ENCODE data around the gene CEBPZ. TPM values are rescaled to one million over a fixed set of nuclear protein-coding genes. Genes with fewer than 3 reads are reported as not detected.
"Not testable (repeated sequence)": the region's sequence is repeated elsewhere in the genome, so short reads cannot be mapped to it uniquely, and the experiment has no call there.

Gene CEBPZ
- total and polyA plus RNA-seq, 3 experiments from 2014 or later: 31.1 to 104 (median 100) TPM

DNA sequence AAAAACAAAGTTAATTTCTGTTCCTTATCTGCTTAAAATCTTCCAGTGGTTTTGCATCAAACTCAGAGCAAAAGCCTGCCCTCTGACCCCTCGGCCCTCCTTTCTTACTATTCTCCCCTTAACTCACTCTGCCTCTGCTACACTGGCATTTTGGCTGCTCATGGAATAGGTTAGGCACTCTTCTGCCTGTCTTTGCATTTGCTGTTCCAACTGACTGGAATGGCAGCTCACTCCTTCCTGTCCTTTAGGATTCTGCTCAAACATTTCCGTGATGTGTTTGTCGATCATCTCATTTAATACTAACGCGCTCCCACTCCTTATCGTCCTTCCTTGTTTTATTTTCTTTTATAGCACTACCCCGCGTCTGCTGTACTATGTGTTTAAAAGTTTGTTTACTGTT, 815 bp downstream of the CEBPZ start:
- H3K4me3 Mint-ChIP-seq: no peak overlapping the region
- peaks cover 0 to 38% (median 15%) of the 10 kb centered on the region in 3 donors for H3K36me3 Mint-ChIP-seq
- H3K4me1 Mint-ChIP-seq: peaks cover 19 to 56% (median 39%) of the 10 kb centered on the region in 3 donors
- no peak for DNase-seq
- peaks cover 44% of the 10 kb centered on the region for H3K4me1 ChIP-seq (ENCODE audit: insufficient read depth, low read length)
- H3K36me3 ChIP-seq (ENCODE audit: insufficient read depth, low read length): peaks cover 17% of the 10 kb centered on the region
- peak overlapping the region; percentile 87 for H3K4me3 ChIP-seq (ENCODE audit: low read length)
- H3K27ac ChIP-seq (ENCODE audit: low read depth, low read length): peak overlapping the region; percentile 80
- H3K9me3 Mint-ChIP-seq: no peaks in the 10 kb centered on the region
- ChIA-PET POLR2A (no interaction called here), CTCF (no interaction called here)
- no peaks in the 10 kb centered on the region for H3K9me3 ChIP-seq (ENCODE audit: low read length)
- H3K27me3 ChIP-seq (ENCODE audit: insufficient read depth, low read length, poor library complexity, severe bottlenecking): no peaks in the 10 kb centered on the region
- H3K27ac Mint-ChIP-seq: no peak overlapping the region
- no peaks in the 10 kb centered on the region for H3K27me3 Mint-ChIP-seq

DNA sequence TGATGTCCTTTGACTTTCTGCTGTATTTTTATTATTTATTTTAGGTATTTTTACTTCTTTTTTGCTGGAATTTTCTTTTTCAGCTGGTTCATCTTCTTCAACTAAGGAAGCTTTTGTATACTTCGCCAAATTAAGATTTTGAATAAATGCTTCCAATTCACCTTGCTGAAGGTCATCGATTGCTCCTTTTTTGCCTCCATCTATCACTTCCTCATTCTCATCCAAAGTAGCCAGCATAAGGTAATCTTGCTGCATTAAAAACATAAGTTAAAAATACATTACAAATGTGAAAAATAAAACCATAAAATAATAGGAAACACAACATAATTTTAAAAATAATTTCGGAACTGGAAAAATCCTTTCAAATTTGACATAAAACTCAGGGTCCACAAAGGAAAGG, 2.6 kb downstream of the CEBPZ start:
- DNase-seq: no peak
- no peaks in the 10 kb centered on the region for H3K27me3 Mint-ChIP-seq
- Histone ChIP-seq H3K36me3 (ENCODE audit: insufficient read depth, low read length) (peaks cover 20% of the 10 kb centered on the region), H3K4me1 (ENCODE audit: insufficient read depth, low read length) (peaks cover 52% of the 10 kb centered on the region), H3K27ac (ENCODE audit: low read depth, low read length) (no peak overlapping the region), H3K4me3 (ENCODE audit: low read length) (no peak overlapping the region), H3K27me3 (ENCODE audit: insufficient read depth, low read length, poor library complexity, severe bottlenecking) (no peaks in the 10 kb centered on the region), H3K9me3 (ENCODE audit: low read length) (no peaks in the 10 kb centered on the region)
- peak overlapping the region in 2 of 8 donors; percentile 8 to 51 for H3K27ac Mint-ChIP-seq
- H3K4me3 Mint-ChIP-seq: peak overlapping the region in 1 of 7 donors; percentile 77
- peaks cover 0 to 37% (median 7%) of the 10 kb centered on the region in 3 donors for H3K36me3 Mint-ChIP-seq
- peaks cover 19 to 55% (median 42%) of the 10 kb centered on the region in 3 donors for H3K4me1 Mint-ChIP-seq
- H3K9me3 Mint-ChIP-seq: no peaks in the 10 kb centered on the region
- ChIA-PET POLR2A (no interaction called here), CTCF (no interaction called here)

GRCh38 chr2:37226863-37227262, 4.5 kb downstream of the CEBPZ start:
- Histone ChIP-seq H3K27me3 (ENCODE audit: insufficient read depth, low read length, poor library complexity, severe bottlenecking) (no peaks in the 10 kb centered on the region), H3K4me3 (ENCODE audit: low read length) (no peak overlapping the region), H3K36me3 (ENCODE audit: insufficient read depth, low read length) (peaks cover 33% of the 10 kb centered on the region), H3K9me3 (ENCODE audit: low read length) (no peaks in the 10 kb centered on the region), H3K4me1 (ENCODE audit: insufficient read depth, low read length) (peaks cover 41% of the 10 kb centered on the region), H3K27ac (ENCODE audit: low read depth, low read length) (no peak overlapping the region)
- Mint-ChIP-seq H3K4me3 (peak overlapping the region in 3 of 7 donors; percentile 10 to 34 (median 31)), H3K27me3 (no peaks in the 10 kb centered on the region), H3K36me3 (peaks cover 0 to 56% (median 14%) of the 10 kb centered on the region in 3 donors), H3K27ac (peak overlapping the region in 1 of 8 donors; percentile 84), H3K4me1 (peaks cover 32 to 68% (median 50%) of the 10 kb centered on the region in 3 donors), H3K9me3 (no peaks in the 10 kb centered on the region)
- ChIA-PET CTCF (no interaction called here), POLR2A (no interaction called here)
- no peak for DNase-seq

DNA sequence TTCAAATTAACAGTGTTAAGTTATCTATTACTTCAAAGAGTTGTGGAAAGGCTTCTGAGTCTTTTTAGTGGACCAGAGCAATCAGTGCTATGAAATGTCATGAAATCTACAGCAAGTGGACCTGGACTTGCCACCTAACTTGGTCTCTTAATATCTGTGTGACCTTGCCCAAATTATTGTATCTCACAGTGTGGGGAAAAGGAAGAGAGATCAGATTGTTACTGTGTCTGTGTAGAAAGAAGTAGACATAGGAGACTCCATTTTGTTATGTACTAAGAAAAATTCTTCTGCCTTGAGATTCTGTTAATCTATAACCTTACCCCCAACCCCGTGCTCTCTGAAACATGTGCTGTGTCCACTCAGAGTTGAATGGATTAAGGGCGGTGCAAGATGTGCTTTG, 6.3 kb downstream of the CEBPZ start:
- peaks cover 0 to 73% (median 17%) of the 10 kb centered on the region in 3 donors for H3K36me3 Mint-ChIP-seq

DNA sequence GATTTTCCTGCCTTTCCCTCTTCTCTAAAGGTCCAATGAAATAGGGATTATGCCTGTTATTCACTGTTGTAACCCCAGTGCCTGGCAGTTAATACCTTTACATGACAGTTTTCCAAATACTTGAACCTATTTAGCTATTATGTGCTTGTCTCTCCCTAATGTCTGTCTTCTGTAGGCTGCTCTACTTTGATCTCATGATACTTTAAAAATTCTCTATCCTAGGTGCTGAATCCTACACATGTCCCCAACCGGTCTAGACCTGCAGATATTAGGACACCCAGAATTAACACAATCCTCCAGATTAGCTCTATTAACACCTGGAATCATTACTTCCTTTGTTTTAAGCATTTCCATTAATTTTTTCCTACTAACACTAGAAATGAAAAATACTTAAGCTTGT, 7.3 kb downstream of the CEBPZ start:
- Mint-ChIP-seq H3K27me3 (no peaks in the 10 kb centered on the region), H3K9me3 (no peaks in the 10 kb centered on the region), H3K36me3 (peaks cover 0 to 81% (median 17%) of the 10 kb centered on the region in 3 donors), H3K27ac (peak overlapping the region in 1 of 8 donors; percentile 22), H3K4me3 (no peak overlapping the region), H3K4me1 (peaks cover 41 to 67% (median 44%) of the 10 kb centered on the region in 3 donors)
- DNase-seq: no peak
- Histone ChIP-seq H3K4me1 (ENCODE audit: insufficient read depth, low read length) (peaks cover 25% of the 10 kb centered on the region), H3K27me3 (ENCODE audit: insufficient read depth, low read length, poor library complexity, severe bottlenecking) (no peaks in the 10 kb centered on the region), H3K4me3 (ENCODE audit: low read length) (no peak overlapping the region), H3K36me3 (ENCODE audit: insufficient read depth, low read length) (peaks cover 45% of the 10 kb centered on the region), H3K27ac (ENCODE audit: low read depth, low read length) (no peak overlapping the region), H3K9me3 (ENCODE audit: low read length) (no peaks in the 10 kb centered on the region)
- ChIA-PET CTCF (interaction anchor here (1.6 kb wide), 1 partner anchor 11 kb away, joined by 5 read pairs; no protein-coding TSS in a partner anchor), POLR2A (no interaction called here)

More for the DNA sequence above, 6.3 kb downstream of the CEBPZ start:
- Mint-ChIP-seq H3K4me1 (peaks cover 41 to 73% (median 50%) of the 10 kb centered on the region in 3 donors), H3K27ac (peak overlapping the region in 5 of 8 donors; percentile 11 to 76 (median 56)), H3K4me3 (peak overlapping the region in 4 of 7 donors; percentile 2 to 73 (median 8))
- CTCF ChIA-PET; H3K27ac ChIP-seq (ENCODE audit: low read depth, low read length); H3K9me3 ChIP-seq (ENCODE audit: low read length); H3K27me3 Mint-ChIP-seq; H3K27me3 ChIP-seq (ENCODE audit: insufficient read depth, low read length, poor library complexity, severe bottlenecking); H3K4me3 ChIP-seq (ENCODE audit: low read length); H3K9me3 Mint-ChIP-seq; POLR2A ChIA-PET; DNase-seq: not testable (repeated sequence)
- H3K36me3 ChIP-seq (ENCODE audit: insufficient read depth, low read length): peaks cover 45% of the 10 kb centered on the region
- H3K4me1 ChIP-seq (ENCODE audit: insufficient read depth, low read length): peaks cover 36% of the 10 kb centered on the region

- POLR2A ChIA-PET: no interaction called here
- Mint-ChIP-seq H3K27me3 (no peaks in the 10 kb centered on the region), H3K4me3 (no peak overlapping the region), H3K9me3 (no peaks in the 10 kb centered on the region), H3K36me3 (peaks cover 0 to 83% (median 19%) of the 10 kb centered on the region in 3 donors), H3K27ac (peak overlapping the region in 2 of 8 donors; percentile 24 to 55), H3K4me1 (peaks cover 41 to 59% (median 45%) of the 10 kb centered on the region in 3 donors)
- DNase-seq: no peak
- CTCF ChIA-PET: interaction anchor here (1.1 to 1.6 kb wide), 2 partner anchors 12 to 103 kb away, joined by 3 to 5 read pairs; no protein-coding TSS in a partner anchor
- no peaks in the 10 kb centered on the region for H3K9me3 ChIP-seq (ENCODE audit: low read length)
- H3K27ac ChIP-seq (ENCODE audit: low read depth, low read length): no peak overlapping the region
- no peak overlapping the region for H3K4me3 ChIP-seq (ENCODE audit: low read length)
- peaks cover 25% of the 10 kb centered on the region for H3K4me1 ChIP-seq (ENCODE audit: insufficient read depth, low read length)
- H3K36me3 ChIP-seq (ENCODE audit: insufficient read depth, low read length): peaks cover 41% of the 10 kb centered on the region
- H3K27me3 ChIP-seq (ENCODE audit: insufficient read depth, low read length, poor library complexity, severe bottlenecking): no peaks in the 10 kb centered on the region
Observed at GRCh38 chr2:37223131-37223530, 8.3 kb downstream of the CEBPZ start.

- no peak overlapping the region for H3K4me3 ChIP-seq (ENCODE audit: low read length)
- Mint-ChIP-seq H3K27me3 (no peaks in the 10 kb centered on the region), H3K4me1 (peaks cover 14 to 33% (median 24%) of the 10 kb centered on the region in 3 donors), H3K36me3 (peaks cover 5 to 81% (median 16%) of the 10 kb centered on the region in 3 donors), H3K27ac (no peak overlapping the region), H3K4me3 (no peak overlapping the region), H3K9me3 (no peaks in the 10 kb centered on the region)
- CTCF ChIA-PET: no interaction called here
- no peaks in the 10 kb centered on the region for H3K27me3 ChIP-seq (ENCODE audit: insufficient read depth, low read length, poor library complexity, severe bottlenecking)
- H3K36me3 ChIP-seq (ENCODE audit: insufficient read depth, low read length): peaks cover 48% of the 10 kb centered on the region
- no peak for DNase-seq
- POLR2A ChIA-PET: interaction anchor here (0.6 kb wide), 1 partner anchor 300 kb away, joined by 3 read pairs; no protein-coding TSS in a partner anchor
- peaks cover 8% of the 10 kb centered on the region for H3K4me1 ChIP-seq (ENCODE audit: insufficient read depth, low read length)
- H3K27ac ChIP-seq (ENCODE audit: low read depth, low read length): no peak overlapping the region
- no peaks in the 10 kb centered on the region for H3K9me3 ChIP-seq (ENCODE audit: low read length)
Observed at GRCh38 chr2:37219046-37219445, 12.3 kb downstream of the CEBPZ start.

DNA sequence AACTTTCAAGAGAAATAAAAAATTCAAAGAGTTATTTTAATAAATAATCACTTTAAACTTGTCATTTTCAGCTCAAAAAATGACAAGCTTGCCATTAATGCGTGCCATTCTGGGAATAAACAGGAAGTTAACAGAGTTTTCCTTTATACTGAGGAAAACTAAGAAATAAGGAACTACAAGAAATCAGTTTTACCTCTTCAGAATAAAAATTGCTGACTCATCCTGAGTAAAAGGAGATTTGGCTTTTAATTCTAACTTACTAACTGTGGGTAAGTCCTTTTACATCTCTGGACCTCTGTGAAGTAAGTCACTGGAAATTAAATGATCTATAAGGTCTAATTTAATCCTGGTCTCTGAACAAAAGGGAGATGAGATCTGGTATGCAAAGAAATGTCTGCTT, 16.1 kb downstream of the CEBPZ start:
- Histone ChIP-seq H3K36me3 (ENCODE audit: insufficient read depth, low read length) (peaks cover 40% of the 10 kb centered on the region), H3K27me3 (ENCODE audit: insufficient read depth, low read length, poor library complexity, severe bottlenecking) (no peaks in the 10 kb centered on the region), H3K9me3 (ENCODE audit: low read length) (no peaks in the 10 kb centered on the region), H3K4me3 (ENCODE audit: low read length) (no peak overlapping the region), H3K27ac (ENCODE audit: low read depth, low read length) (no peak overlapping the region), H3K4me1 (ENCODE audit: insufficient read depth, low read length) (no peaks in the 10 kb centered on the region)
- ChIA-PET CTCF (no interaction called here), POLR2A (no interaction called here)
- H3K9me3 Mint-ChIP-seq: no peaks in the 10 kb centered on the region
- no peak for DNase-seq
- H3K4me1 Mint-ChIP-seq: peaks cover 0 to 18% (median 4%) of the 10 kb centered on the region in 3 donors
- H3K27me3 Mint-ChIP-seq: no peaks in the 10 kb centered on the region
- H3K27ac Mint-ChIP-seq: peak overlapping the region in 1 of 8 donors; percentile 66
- peaks cover 24 to 77% (median 26%) of the 10 kb centered on the region in 3 donors for H3K36me3 Mint-ChIP-seq
- no peak overlapping the region for H3K4me3 Mint-ChIP-seq

Data from CD8-positive, alpha-beta memory T cell (primary cell).